HG02642 (cell line): ENCODE measurements around the gene GFOD1.

ENCODE experiments used
- ATAC-seq: cut with Tn5 transposase; IDR thresholded peaks from one replicate; pipeline ENCODE4 v1.9.1; 2021; ENCODE audit warnings: mild to moderate bottlenecking; ENCODE audit not compliant: unreplicated experiment, poor library complexity

GFOD1 gene

DNA sequence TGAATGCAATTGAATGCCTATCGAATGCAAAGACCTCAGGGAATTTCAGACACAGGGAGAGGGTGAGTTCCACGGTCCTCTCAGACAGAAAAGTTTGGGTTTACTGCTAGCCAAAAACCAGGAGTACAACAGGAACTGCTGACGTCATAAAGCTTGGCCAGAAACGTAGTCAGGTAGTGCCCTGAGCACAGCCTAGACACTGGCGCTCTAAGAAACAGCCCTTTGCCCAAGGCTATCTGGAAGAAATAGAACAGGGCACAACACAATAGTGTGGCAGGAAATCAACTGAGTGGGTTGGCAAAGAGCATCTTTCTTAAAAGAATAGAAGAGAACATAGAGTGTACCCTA, 58.0 kb downstream of the GFOD1 start:
- ATAC-seq, result no peak

DNA sequence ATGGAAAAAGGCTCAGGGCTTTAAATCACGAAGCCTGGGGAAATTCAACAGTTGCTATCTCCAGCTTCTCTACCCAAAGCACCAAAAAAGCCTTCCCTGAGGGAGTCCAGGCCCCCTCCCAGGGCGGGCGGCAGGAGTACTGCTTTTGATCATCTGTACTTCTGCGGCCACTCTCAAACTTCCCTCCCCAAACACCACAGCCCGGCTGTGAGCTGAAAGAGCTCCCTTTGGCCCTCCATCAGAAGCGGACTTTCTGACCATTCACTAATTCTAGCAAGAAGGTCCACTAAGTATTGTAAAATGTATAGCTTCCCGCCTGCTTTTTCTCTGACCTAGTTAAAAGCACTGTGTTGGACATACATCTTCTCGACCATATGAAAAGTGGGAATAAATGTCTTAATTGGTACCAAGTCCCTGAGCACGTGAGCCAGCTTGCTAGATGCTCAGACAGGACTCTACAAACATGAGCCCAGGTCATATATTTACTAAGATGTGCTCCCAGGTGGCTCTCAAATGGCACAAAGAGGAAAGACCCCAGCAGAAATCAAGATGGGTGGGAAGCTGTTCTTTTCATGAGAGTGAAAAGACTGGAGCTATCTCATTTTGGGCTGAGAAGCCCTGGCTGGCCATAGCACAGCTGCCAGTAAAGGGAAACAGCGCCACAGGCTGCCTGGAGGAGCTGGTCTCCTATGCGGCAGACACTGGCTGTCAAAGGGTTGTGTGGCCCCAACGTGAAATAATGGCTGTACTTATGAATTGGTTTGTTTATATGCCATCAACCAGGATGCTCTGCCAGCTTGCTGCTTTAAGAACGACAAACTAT, 58.6 kb downstream of the GFOD1 start:
- peak; percentile 43 for ATAC-seq

DNA sequence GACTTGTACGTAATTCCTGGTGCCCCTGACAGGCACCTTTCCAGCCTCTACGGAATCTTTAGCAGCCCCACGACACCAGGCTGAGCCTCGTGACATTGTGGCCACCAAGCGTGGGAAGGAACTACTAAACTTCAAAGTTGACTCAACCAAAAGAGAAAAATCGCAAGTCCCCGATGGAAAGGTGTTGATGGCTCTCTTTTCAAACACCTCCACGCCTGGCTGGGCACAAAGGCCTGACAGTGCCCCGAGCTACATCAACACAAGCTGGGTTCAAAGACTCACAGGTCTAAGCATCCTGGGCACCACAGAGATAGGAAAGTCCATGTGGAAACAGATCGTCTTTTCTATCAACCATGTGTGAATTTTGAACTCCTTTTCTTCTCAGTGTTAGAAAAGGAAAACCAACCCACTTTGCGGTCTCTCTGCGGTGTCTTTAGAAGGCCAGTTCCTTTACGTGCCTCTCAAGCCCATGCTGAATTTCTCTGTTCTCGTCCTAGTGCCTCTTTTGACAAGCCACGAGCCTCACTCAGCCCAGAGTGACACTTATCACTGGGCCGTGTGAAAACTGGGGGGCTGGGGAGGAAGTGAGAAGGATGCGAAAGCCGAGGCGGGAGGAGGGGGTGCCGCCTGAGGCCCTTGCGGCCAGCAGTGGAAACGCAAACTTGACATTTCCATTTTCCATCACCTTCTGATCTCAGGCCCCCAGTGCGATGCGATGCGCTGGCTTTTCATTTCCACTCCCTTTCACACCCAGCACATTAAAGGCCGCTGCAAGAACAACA, 59.4 kb downstream of the GFOD1 start:
- peak; percentile 72 for ATAC-seq

DNA sequence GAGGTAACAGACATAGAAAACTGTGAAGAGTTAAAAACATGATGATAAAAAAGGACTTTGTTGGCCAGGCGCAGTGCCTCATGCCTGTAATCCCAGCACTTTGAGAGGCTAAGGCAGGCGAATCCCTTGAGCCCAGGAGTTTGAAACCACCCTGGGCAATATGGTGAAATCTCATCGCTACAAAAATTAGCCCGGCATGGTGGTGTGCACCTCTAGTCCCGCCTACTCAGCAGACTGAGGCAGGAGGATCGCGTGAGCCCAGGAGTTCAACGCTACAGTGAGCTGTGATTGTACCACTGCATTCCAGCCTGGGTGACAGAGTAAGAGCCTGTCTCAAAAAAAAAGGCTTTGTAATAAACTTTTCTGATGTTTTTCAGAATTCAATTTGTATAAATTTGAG, 60.1 kb downstream of the GFOD1 start:
- ATAC-seq, result no peak

DNA sequence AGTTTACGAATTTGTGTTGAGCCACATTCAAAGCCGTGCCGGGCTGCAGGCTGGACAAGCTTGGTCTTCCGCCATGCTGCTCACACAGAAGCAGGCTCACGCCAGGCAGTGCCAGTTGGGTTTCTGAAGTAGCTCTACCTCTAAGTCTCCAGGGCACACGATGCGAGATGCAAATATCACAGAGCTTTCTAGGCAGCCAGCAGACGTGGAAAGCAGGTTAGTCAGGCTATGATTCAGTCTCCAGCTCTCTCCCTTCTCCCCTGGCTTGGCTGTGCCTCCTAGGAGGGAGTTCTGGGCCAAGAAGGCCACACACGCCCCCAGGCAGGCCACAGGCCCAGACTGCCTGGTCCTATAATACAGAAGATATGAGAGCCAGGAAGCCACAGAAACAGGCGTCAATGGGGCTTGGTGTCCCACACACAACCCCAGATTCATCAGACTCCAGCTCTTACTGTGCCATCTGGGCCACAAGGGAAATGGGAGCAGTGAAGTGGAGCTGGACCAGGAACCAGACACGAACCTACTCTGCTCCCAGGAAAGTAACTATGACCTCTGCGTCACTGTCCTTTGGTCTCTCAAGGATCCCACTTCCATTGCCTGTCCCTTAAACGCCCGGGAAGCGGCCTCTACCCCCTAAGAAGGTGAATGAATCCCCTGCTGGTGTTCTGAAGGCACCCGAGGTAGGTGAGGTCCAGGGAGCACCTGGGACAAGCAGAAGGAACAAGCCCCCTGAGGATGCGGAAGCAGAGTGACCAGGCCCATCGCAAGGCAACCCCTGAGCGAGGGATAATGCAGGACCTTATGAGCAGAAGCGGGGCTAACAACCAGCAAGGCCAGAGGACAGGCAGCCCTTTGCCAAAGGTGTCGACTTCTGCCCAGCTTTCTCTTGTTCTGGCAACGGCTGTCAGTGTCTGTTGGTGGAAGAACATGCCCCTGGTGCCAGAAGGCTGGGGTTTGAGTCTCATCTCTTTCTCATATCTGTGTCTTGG, 61.2 kb downstream of the GFOD1 start:
- no peak for ATAC-seq

DNA sequence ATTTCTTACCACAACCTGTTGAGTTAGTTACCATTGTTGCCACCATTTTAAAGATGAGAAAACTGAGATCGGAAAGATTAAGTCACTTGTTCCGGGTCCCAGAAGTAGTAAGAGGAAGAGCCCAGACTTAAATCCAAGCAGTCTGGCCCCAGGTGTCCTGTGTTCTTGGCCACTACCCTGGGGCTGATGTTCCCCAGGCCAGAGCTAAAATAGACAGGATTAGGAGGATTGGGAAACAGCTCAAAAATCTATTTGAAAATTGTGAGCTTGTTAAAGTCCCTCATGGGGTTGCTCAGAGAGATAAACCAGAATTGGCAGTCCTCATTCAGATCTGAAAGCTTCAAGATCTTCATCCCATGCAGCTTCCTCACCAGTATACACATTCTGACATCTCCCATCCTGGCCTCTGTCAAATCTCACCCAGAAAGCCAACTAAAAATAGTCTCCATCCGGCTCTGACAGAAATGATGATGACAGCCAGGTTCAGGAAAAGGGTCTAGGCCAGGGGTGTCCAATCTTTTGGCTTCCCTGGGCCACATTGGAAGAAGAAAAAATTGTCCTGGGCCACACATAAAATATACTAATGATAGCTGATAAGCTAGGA, 62.0 kb downstream of the GFOD1 start:
- ATAC-seq, result no peak

DNA sequence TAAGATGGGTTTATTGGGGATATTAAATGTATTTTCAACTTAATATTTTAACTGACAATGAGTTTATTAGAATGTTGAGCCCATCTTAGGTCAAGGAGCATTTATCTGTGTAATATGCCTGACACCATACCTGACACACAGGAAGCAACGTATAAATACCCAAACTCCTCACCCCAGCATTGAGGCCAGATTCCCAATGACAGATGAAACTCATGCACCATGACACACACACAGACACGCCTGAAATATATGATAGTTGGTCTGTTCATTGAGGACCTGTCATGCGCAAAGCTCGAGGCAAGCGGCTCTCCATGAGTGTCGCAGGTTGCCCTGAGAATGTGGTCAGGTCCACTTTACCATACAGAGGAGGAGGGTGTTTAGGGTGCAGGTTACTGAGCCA, 64.1 kb downstream of the GFOD1 start:
- ATAC-seq, result no peak

DNA sequence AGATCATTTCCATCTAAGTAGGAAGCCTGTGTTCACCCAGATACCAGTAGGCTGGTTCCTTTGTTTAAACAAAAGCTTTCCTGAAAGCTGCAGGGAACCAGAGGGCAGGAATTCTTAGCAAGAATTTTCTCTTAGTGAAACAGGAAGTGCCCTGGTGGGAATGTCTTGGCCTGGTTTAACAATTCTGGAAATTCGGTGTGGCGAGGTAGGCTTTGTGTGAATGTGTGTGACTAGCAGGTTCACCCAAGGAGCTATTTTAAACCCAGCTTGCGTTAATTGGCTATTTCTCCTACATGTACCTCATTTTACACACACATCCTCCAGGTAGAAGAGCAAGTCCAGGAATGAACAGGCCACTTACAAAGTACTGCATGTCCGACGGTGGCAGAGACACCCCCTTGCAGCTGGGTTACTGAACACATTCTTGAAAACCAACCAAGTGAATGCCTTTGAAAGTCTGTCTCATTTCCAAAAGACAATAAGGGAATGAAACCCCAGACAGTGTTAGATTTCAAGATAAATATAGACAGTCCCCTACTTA, 64.6 kb downstream of the GFOD1 start:
- ATAC-seq, result no peak

DNA sequence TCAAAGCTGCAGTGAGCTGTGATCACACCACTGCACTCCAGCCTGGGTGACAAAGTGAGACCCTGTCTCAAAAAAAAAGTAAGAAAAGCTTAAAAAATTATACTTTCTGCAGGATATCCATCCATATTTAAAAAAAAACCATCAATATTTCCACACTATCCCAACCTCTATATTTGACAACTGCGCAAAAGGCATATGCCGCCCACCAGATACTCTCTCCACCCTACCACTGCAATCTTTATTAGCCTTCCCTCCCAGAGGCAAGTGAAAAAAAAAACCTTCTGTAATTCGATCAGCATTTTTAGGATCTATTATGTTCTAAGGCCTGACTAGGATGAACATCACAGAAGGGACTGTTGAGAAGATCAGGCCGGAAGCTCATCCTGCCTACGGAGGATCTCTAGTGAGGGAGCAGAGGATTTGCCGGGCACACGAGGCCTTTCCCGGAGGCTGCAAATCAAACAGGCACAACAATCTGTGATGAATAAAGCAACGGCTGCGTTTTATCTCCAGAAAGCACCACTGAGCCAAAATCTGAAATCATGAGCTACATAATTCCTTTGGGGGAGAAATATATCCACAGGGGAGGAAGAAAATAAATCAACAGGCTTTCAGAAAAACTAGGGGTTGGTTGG, 65.9 kb downstream of the GFOD1 start:
- no peak for ATAC-seq

DNA sequence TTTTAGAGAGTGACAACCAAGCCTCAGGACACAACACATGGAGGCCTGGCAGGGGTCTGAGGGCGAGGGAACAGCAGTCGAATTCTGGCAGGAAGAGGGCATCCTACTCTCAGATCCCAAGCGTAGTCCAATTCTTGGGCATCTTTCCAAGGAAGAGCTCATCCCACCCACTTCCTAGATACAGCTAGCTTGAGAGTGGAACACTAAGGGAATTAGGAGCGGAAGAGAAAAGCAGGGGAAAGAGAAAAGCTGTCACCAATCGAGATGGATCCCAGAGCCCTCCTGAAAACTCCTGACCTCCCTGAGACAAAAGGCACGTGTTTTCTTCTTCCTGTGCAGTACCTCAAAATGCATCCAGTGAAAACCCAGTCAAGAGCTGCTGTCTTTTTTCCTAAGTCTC, 67.1 kb downstream of the GFOD1 start:
- no peak for ATAC-seq

DNA sequence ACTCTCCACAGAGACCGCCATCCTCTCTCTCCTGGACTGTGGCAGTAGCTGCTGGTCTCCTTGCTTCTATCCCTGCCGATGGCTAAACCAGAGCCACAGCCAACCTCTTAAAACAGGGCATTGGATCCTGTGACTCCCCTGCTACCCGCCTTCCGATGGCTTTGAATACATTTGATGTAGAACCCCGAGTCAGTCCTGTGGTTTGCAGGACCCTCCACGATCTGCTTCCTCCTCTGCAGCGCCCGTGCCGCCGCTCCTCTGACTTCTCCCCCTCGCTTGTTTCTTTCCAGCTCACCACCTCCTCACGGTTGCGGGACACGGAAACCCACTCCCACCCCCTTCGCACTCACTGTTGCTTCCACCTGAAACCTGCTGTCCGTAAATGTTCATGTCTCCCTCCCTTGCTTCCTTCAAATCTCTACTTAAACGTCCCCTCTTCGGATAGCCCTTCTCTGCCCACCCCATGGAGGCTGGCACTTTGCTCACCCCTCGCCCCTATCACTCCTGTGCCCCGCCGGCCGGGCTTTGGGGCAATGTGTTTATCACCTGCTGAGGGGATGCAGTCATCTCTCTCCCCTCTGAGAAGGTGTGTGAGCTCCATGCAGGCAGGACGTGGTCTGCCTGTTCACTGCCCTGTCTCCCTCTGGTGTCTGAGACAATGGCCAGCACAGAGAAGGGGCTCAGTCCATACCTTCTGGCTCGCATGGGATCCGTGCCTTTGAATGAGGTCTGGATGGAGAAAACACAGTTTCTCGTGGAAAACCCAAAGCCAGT, 67.8 kb downstream of the GFOD1 start:
- ATAC-seq, result no peak

DNA sequence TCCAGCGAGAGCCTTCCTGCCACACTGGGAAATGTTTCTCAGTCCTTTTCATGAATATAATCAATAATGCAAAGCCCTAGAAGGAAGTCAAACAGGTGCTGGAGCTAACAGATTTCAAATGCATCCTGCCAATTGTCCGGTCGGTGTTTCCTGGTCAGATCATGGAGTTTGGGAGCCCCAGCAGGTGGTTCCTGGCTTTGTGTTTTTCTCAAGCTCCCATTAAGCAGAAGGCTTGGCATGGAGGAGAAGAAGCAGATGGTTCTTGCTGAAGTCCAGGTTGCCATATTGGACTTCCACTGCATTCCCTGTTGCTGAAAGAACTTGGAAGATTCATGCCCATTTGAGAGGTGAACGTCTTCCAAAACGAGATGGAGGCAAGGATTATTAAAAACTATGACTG, 68.6 kb downstream of the GFOD1 start:
- no peak for ATAC-seq

DNA sequence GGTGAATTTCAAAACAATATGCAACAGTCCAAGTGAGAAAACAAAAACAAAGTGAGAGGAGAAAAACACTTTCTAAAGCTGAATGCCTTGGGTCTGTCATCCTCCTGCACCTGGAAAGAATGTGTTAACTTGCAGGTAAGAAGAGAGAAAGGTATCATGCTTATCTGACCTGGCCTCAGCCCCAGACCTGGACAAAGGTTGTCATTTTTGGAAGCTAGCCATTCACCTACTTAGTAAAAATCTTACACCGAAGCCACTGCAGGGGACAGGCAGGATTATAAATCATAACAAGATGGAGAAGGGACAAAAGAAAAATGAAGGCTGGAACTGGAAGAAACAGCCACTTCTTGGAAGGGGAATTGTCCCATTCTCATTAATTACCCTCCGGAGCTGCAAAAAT, 69.4 kb downstream of the GFOD1 start:
- no peak for ATAC-seq

DNA sequence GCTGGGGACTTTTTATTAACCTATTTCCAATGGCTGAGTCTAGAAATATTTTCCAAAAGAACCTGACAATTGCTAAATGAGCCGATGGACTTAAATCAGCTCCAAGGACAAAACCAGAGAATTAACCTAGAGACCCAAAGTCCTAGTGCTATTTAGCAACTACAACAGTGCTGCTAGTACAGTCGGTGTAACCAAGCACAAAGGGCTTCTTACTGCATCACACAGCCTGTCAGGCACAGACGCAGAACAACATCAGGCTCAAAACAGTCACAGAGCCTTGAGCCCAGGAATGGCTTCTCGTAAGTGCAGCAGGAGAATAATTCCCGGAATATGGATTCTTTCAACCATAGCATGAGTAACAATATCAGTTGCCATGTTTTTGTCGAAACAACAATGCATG, 70.0 kb downstream of the GFOD1 start:
- no peak for ATAC-seq

DNA sequence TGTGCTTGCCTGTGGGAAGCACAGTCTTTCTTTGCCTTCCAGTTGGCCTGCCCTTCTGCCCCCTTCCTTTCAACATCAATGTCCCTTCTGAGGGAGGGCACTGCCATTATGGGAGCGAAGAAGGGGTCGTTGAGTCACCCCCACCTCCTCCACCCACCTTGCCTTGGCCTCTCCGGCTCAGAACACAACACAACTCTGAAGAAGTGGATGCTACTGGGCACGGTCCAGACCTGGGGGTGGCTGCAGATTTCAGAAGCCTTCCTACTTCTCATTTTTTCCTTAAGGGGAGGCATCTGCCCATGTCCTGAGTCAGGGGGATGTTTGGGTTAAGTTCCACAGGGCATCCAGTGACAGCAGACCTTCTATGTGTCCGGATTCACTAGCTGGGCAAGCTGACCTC, 72.1 kb downstream of the GFOD1 start:
- ATAC-seq, result no peak

DNA sequence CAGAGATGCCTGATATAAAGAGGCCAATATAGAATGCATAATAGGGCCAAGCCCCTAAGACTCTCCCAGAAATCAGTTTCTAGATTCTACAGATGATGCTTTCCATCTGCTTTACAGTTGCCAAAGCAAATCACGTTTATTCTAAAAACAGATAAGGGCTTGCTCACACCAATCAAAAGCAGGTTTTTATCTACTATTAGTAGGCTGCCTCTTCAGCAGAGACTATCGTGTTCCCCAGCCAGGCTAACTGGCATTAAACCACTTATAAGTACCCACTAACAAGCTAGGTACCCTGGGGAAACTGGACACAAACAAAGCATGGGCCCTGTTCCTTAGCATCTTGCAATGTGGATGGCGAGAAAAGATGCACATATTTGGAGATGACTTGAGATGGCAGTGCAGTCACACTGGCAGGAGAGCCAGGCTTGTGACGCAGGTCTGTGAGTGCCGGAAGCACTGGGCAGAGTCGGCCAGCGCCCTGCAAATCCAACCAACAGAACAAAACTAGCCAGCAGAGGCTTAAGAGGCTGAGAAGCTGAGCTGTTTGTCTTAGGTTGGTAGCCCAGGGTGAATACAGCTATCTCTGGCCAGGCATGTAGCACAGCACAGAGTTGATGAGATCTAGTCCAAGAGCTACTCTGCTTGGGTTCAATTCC, 73.4 kb downstream of the GFOD1 start:
- ATAC-seq, result no peak

DNA sequence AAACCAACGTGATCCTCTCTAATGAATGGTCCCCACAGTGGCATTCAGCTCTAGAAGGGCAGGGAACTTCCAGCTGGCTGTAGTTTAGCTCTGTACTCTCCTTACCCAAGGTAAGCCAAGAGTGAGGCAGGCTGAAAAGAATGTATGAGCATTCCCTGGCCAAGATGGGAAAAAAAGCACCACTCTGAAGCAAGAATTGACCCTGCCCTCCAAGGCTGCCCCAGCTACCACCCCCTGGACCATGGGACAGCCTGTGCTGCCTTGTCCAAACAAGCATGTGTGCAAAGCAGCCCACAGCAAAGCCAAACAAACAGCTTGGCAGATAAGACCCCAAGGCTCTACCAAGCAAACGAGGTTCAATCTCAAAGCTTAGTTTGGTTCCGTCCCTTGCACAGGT, 73.9 kb downstream of the GFOD1 start:
- ATAC-seq, result no peak
